Loucy (cell line): Measurements from ENCODE around the gene TTC39C.
"Not testable (repeated sequence)": the region's sequence is repeated elsewhere in the genome, so short reads cannot be mapped to it uniquely, and the experiment has no call there.

ENCODE experiments used
- H2AFZ ChIP-seq: fragments of 200-600 bp; sonication (generic); 2 replicates; pipeline ENCODE4 v1.6.0; 2016; ENCODE audit warnings: antibody characterized with exemption, mild to moderate bottlenecking, low read length, moderate library complexity
- H3F3A ChIP-seq: fragments of 200-600 bp; 2 replicates; pipeline ENCODE4 v1.6.0; 2016; ENCODE audit warnings: antibody characterized with exemption, low read depth, mild to moderate bottlenecking
- H3K27me3 ChIP-seq: fragments of 200-600 bp; sonication (generic); 2 replicates; pipeline ENCODE4 v1.6.1; 2014; ENCODE audit warnings: low read length, mild to moderate bottlenecking; ENCODE audit not compliant: insufficient read depth, poor library complexity, severe bottlenecking
- H3K36me3 ChIP-seq: fragments of 200-600 bp; sonication (generic); 2 replicates; pipeline ENCODE4 v1.6.1; 2016; ENCODE audit warnings: low read length; ENCODE audit not compliant: insufficient read depth
- H3K4me1 ChIP-seq: fragments of 200-600 bp; sonication (generic); 2 replicates; pipeline ENCODE4 v1.5.1; 2014; ENCODE audit warnings: low read length, mild to moderate bottlenecking; ENCODE audit not compliant: insufficient read depth, poor library complexity, severe bottlenecking
- H3K4me2 ChIP-seq: fragments of 200-600 bp; sonication (generic); 2 replicates; pipeline ENCODE4 v1.6.0; 2014; ENCODE audit warnings: antibody characterized with exemption, low read length, low read depth, mild to moderate bottlenecking; ENCODE audit not compliant: poor library complexity, severe bottlenecking
- H3K4me3 ChIP-seq: fragments of 200-600 bp; sonication (generic); 2 replicates; pipeline ENCODE4 v1.5.1; 2014; ENCODE audit warnings: low read length, mild to moderate bottlenecking, mixed read lengths; ENCODE audit not compliant: poor library complexity, severe bottlenecking
- H3K79me2 ChIP-seq: fragments of 200-600 bp; sonication (generic); 2 replicates; pipeline ENCODE4 v1.6.1; 2014; ENCODE audit warnings: low read length; ENCODE audit not compliant: insufficient read depth
- H3K9ac ChIP-seq: fragments of 200-600 bp; sonication (generic); 2 replicates; pipeline ENCODE4 v1.6.0; 2014; ENCODE audit warnings: mild to moderate bottlenecking, low read depth, low read length, moderate library complexity; ENCODE audit not compliant: poor library complexity, severe bottlenecking
- H3K9me2 ChIP-seq: fragments of 200-600 bp; sonication (generic); replicated peaks from 2 replicates; pipeline ENCODE4 v1.6.1; 2016; ENCODE audit warnings: low read depth, low read length, mixed read lengths
- H3K9me3 ChIP-seq: fragments of 200-600 bp; sonication (generic); 2 replicates; pipeline ENCODE4 v1.6.1; 2014; ENCODE audit warnings: mild to moderate bottlenecking, antibody characterized with exemption, low read length, low read depth; ENCODE audit not compliant: insufficient read depth
- H4K20me1 ChIP-seq: fragments of 200-600 bp; sonication (generic); 2 replicates; pipeline ENCODE4 v1.6.0; 2014; ENCODE audit warnings: antibody characterized with exemption, low read length, mild to moderate bottlenecking; ENCODE audit not compliant: insufficient read depth, poor library complexity, severe bottlenecking
- CTCF ChIP-seq: fragments of 200-600 bp; sonication (generic); conservative IDR thresholded peaks from 2 replicates; pipeline ENCODE4 v1.5.1; 2014; ENCODE audit warnings: mild to moderate bottlenecking, antibody characterized with exemption, low read length
- EZH2phosphoT487 ChIP-seq: fragments of 200-600 bp; IDR thresholded peaks from 2 replicates; pipeline ENCODE4 v1.6.1; 2018; ENCODE audit warnings: antibody characterized with exemption, mild to moderate bottlenecking, moderate library complexity, borderline replicate concordance

TTC39C gene

GRCh38 chr18:24057804-24058203 lies 43.2 kb downstream of the TTC39C start:
- Histone ChIP-seq H3K4me1 (peaks cover 10% of the 10 kb centered on the region), H3K9ac (no peak overlapping the region), H3K4me3 (no peak overlapping the region), H3K27me3 (no peaks in the 10 kb centered on the region), H3K9me3 (no peaks in the 10 kb centered on the region), H3K79me2 (peaks cover 59% of the 10 kb centered on the region), H3K36me3 (no peaks in the 10 kb centered on the region), H3F3A (no peaks in the 10 kb centered on the region), H3K4me2 (no peak overlapping the region), H2AFZ (no peak overlapping the region), H4K20me1 (peaks cover 21% of the 10 kb centered on the region), H3K9me2 (no peaks in the 10 kb centered on the region)
- no peak for TF ChIP-seq CTCF
- no peak for TF ChIP-seq EZH2phosphoT487

DNA sequence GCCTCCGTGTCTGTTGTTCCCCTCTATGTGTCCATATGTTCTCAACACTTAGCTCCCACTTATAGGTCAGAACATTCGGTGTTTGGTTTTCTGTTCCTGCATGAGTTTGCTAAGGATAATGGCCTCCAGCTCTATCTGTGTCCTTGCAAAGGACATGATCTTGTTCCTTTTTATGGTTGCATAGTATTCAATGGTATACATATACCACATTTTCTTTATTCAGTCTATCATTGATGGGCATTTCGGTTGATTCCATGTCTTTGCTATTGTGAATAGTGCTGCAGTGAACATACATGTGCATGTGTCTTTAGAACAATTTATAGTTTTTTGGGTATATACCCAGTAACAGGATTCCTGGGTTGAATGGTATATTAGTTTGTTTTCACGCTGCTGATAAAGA lies 44.8 kb downstream of the TTC39C start:
- not testable (repeated sequence) for H3K4me2 ChIP-seq, H2AFZ ChIP-seq, H3K36me3 ChIP-seq, H3K9me2 ChIP-seq, H3K4me3 ChIP-seq, H3F3A ChIP-seq, H3K4me1 ChIP-seq, H3K9me3 ChIP-seq, H3K27me3 ChIP-seq, H3K9ac ChIP-seq
- peaks cover 60% of the 10 kb centered on the region for H3K79me2 ChIP-seq
- H4K20me1 ChIP-seq = peaks cover 25% of the 10 kb centered on the region

GRCh38 chr18:24060644-24061043 lies 46.1 kb downstream of the TTC39C start:
- Histone ChIP-seq H2AFZ (no peak overlapping the region), H3K27me3 (no peaks in the 10 kb centered on the region), H3K9ac (no peak overlapping the region), H3K9me2 (no peaks in the 10 kb centered on the region), H3K4me2 (no peak overlapping the region), H3K36me3 (no peaks in the 10 kb centered on the region), H3K9me3 (no peaks in the 10 kb centered on the region), H3K79me2 (peaks cover 49% of the 10 kb centered on the region), H4K20me1 (peaks cover 26% of the 10 kb centered on the region), H3F3A (no peaks in the 10 kb centered on the region), H3K4me1 (no peaks in the 10 kb centered on the region), H3K4me3 (no peak overlapping the region)
- TF ChIP-seq CTCF (no peak), EZH2phosphoT487 (no peak)

- TF ChIP-seq EZH2phosphoT487 (no peak), CTCF (no peak)
- Histone ChIP-seq H3K9ac (no peak overlapping the region), H3K4me3 (no peak overlapping the region), H3K4me2 (no peak overlapping the region), H3K9me2 (no peaks in the 10 kb centered on the region), H3K27me3 (no peaks in the 10 kb centered on the region), H3K9me3 (no peaks in the 10 kb centered on the region), H3K36me3 (peaks cover 19% of the 10 kb centered on the region; the same call in 1 of the 2 replicates), H2AFZ (no peak overlapping the region), H3K4me1 (peaks cover 10% of the 10 kb centered on the region), H3F3A (no peaks in the 10 kb centered on the region), H3K79me2 (peaks cover 26% of the 10 kb centered on the region; the same call in 1 of the 2 replicates), H4K20me1 (peaks cover 26% of the 10 kb centered on the region)
Observed at GRCh38 chr18:24063121-24063731, 48.7 kb downstream of the TTC39C start.
